ENCODE data around the gene TSEN54.

Gene TSEN54

GRCh38 chr17:75496005-75496404 lies 20.3 kb upstream of the TSEN54 start:
- no peak for TF ChIP-seq POLR2AphosphoS5 (IDR thresholded peaks at IDR 0.05; ENCODE audit: low read depth, low read length)
- no peak for TF ChIP-seq FOXP2 (optimal IDR thresholded peaks at IDR 0.05; ENCODE audit: borderline replicate concordance, extremely low read depth, extremely low read length, insufficient read depth)
- no peak for TF ChIP-seq TAF1 (IDR thresholded peaks at IDR 0.05; ENCODE audit: borderline replicate concordance, insufficient read depth, low read length)
- no peak for TF ChIP-seq SIN3A (IDR thresholded peaks at IDR 0.05; ENCODE audit: borderline replicate concordance, insufficient read depth, low read length)
- TF ChIP-seq REST (IDR thresholded peaks at IDR 0.05; ENCODE audit: insufficient read depth in 1 of 2, low read depth in 2 of 2, low read length in 2 of 2): no peak

GRCh38 chr17:75498039-75498725 lies 18.1 kb upstream of the TSEN54 start:
- TF ChIP-seq POLR2AphosphoS5 (IDR thresholded peaks at IDR 0.05; ENCODE audit: low read depth, low read length): no peak
- TF ChIP-seq SIN3A (IDR thresholded peaks at IDR 0.05; ENCODE audit: borderline replicate concordance, insufficient read depth, low read length): no peak
- no peak for TF ChIP-seq TAF1 (IDR thresholded peaks at IDR 0.05; ENCODE audit: borderline replicate concordance, insufficient read depth, low read length)
- no peak for TF ChIP-seq FOXP2 (optimal IDR thresholded peaks at IDR 0.05; ENCODE audit: borderline replicate concordance, extremely low read depth, extremely low read length, insufficient read depth)
- TF ChIP-seq REST (IDR thresholded peaks at IDR 0.05; ENCODE audit: insufficient read depth in 1 of 2, low read depth in 2 of 2, low read length in 2 of 2): no peak

- TF ChIP-seq POLR2AphosphoS5 (IDR thresholded peaks at IDR 0.05; ENCODE audit: low read depth, low read length): no peak; the same call in 1 of the 2 replicates
These were observed 17.6 kb upstream of the TSEN54 start for GRCh38 chr17:75498726-75499213.

GRCh38 chr17:75499313-75500022 lies 16.9 kb upstream of the TSEN54 start:
- TF ChIP-seq POLR2AphosphoS5 (IDR thresholded peaks at IDR 0.05; ENCODE audit: low read depth, low read length): no peak; the same call in 1 of the 2 replicates
- no peak for TF ChIP-seq TAF1 (IDR thresholded peaks at IDR 0.05; ENCODE audit: borderline replicate concordance, insufficient read depth, low read length)
- no peak for TF ChIP-seq REST (IDR thresholded peaks at IDR 0.05; ENCODE audit: insufficient read depth in 1 of 2, low read depth in 2 of 2, low read length in 2 of 2)
- no peak for TF ChIP-seq SIN3A (IDR thresholded peaks at IDR 0.05; ENCODE audit: borderline replicate concordance, insufficient read depth, low read length)
- no peak for TF ChIP-seq FOXP2 (optimal IDR thresholded peaks at IDR 0.05; ENCODE audit: borderline replicate concordance, extremely low read depth, extremely low read length, insufficient read depth)

- TF ChIP-seq FOXP2 (optimal IDR thresholded peaks at IDR 0.05; ENCODE audit: borderline replicate concordance, extremely low read depth, extremely low read length, insufficient read depth) (no peak), POLR2AphosphoS5 (IDR thresholded peaks at IDR 0.05; ENCODE audit: low read depth, low read length) (no peak), REST (IDR thresholded peaks at IDR 0.05; ENCODE audit: insufficient read depth in 1 of 2, low read depth in 2 of 2, low read length in 2 of 2) (no peak), TAF1 (IDR thresholded peaks at IDR 0.05; ENCODE audit: borderline replicate concordance, insufficient read depth, low read length) (no peak), SIN3A (IDR thresholded peaks at IDR 0.05; ENCODE audit: borderline replicate concordance, insufficient read depth, low read length) (no peak)
These were observed 15.7 kb upstream of the TSEN54 start for GRCh38 chr17:75500419-75501216.

Data from PFSK-1 (cell line).